Right lobe of liver (tissue), 4 donors: ENCODE results near the gene WDR49.

Experiments
- POLR2A ChIP-seq: fragments of 450-650 bp; IDR thresholded peaks from one replicate; pipeline ENCODE4 v1.6.1; 2017; ENCODE audit warnings: antibody characterized with exemption, mild to moderate bottlenecking
- TF ChIP-seq, protein P1 (sequence below), 4 donors: fragments of 200-600 bp in 3 of 4; fragments of 450-650 bp in 1 of 4; IDR thresholded peaks; one replicate each; pipeline versions ENCODE4 v1.5.1 to v1.8.0; 2016 to 2022; ENCODE audit warnings: antibody characterized with exemption in 4 of 4, mild to moderate bottlenecking in 2 of 4
- donor health status: DM: no; HTN: no; CAD: no.
- donor health status: DM: no; HTN: no; CAD: no.
- donor health status: DM: no; HTN: yes; CAD: no.

GRCh38 chr3:167631471-167631870 lies 22.3 kb downstream of the WDR49 start:
- TF ChIP-seq POLR2A: no peak
- TF ChIP-seq, protein P1, sequence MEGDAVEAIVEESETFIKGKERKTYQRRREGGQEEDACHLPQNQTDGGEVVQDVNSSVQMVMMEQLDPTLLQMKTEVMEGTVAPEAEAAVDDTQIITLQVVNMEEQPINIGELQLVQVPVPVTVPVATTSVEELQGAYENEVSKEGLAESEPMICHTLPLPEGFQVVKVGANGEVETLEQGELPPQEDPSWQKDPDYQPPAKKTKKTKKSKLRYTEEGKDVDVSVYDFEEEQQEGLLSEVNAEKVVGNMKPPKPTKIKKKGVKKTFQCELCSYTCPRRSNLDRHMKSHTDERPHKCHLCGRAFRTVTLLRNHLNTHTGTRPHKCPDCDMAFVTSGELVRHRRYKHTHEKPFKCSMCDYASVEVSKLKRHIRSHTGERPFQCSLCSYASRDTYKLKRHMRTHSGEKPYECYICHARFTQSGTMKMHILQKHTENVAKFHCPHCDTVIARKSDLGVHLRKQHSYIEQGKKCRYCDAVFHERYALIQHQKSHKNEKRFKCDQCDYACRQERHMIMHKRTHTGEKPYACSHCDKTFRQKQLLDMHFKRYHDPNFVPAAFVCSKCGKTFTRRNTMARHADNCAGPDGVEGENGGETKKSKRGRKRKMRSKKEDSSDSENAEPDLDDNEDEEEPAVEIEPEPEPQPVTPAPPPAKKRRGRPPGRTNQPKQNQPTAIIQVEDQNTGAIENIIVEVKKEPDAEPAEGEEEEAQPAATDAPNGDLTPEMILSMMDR (IDR thresholded peaks at IDR 0.05): no peak
